ENCODE data around the gene PYY.

GRCh38 chr17:43988301-43988700 lies 34.6 kb upstream of the PYY start:
- no peak for TF ChIP-seq CTCF (IDR thresholded peaks at IDR 0.05)
- no peak for TF ChIP-seq POLR2A (IDR thresholded peaks at IDR 0.05)

All from heart left ventricle (tissue), 13 donors.